KMS-11 (cell line): ENCODE data around the gene UBE4B.

Experiments
- H2AFZ ChIP-seq: fragments of 200-600 bp; sonication (generic); 2 replicates; pipeline ENCODE4 v1.6.1; 2016; ENCODE audit warnings: antibody characterized with exemption, mixed run types, low read depth
- H3K27ac ChIP-seq: fragments of 200-600 bp; sonication (generic); 2 replicates; pipeline ENCODE4 v1.6.1; 2016; ENCODE audit warnings: mild to moderate bottlenecking, mixed run types
- H3K27me3 ChIP-seq: fragments of 200-600 bp; sonication (generic); 2 replicates; pipeline ENCODE4 v1.6.1; 2017; ENCODE audit warnings: mild to moderate bottlenecking, low read depth, mixed run types, moderate library complexity; ENCODE audit not compliant: insufficient read depth
- H3K36me3 ChIP-seq: fragments of 200-600 bp; sonication (generic); 2 replicates; pipeline ENCODE4 v1.6.1; 2017; ENCODE audit warnings: mild to moderate bottlenecking, mixed run types; ENCODE audit not compliant: insufficient read depth
- H3K4me1 ChIP-seq: fragments of 200-600 bp; sonication (generic); 2 replicates; pipeline ENCODE4 v1.6.1; 2016; ENCODE audit warnings: mild to moderate bottlenecking, low read depth, mixed run types; ENCODE audit not compliant: poor library complexity, severe bottlenecking
- H3K4me2 ChIP-seq: fragments of 200-600 bp; sonication (generic); 2 replicates; pipeline ENCODE4 v1.7.0; 2016; ENCODE audit warnings: mild to moderate bottlenecking, mixed run types
- H3K4me3 ChIP-seq: fragments of 200-600 bp; sonication (generic); IDR thresholded peaks from 2 replicates; pipeline ENCODE4 v1.6.1; 2017; ENCODE audit warnings: low read depth, low read length, mixed read lengths; ENCODE audit not compliant: insufficient read depth
- H3K79me2 ChIP-seq: fragments of 200-600 bp; sonication (generic); 2 replicates; pipeline ENCODE4 v1.6.1; 2016; ENCODE audit warnings: low read depth, mixed run types; ENCODE audit not compliant: insufficient read depth
- H3K9ac ChIP-seq: fragments of 200-600 bp; sonication (generic); 2 replicates; pipeline ENCODE4 v1.6.1; 2016; ENCODE audit warnings: mild to moderate bottlenecking, mixed run types
- H4K20me1 ChIP-seq: fragments of 200-600 bp; sonication (generic); 2 replicates; pipeline ENCODE4 v1.6.1; 2016; ENCODE audit warnings: mild to moderate bottlenecking, mixed run types; ENCODE audit not compliant: insufficient read depth
- CTCF ChIP-seq: fragments of 200-600 bp; sonication (generic); conservative IDR thresholded peaks from 2 replicates; pipeline ENCODE4 v1.6.1; 2017; ENCODE audit warnings: low read depth, mild to moderate bottlenecking, antibody characterized with exemption, low read length, moderate library complexity, mixed read lengths

UBE4B gene

GRCh38 chr1:10229903-10230302, 197.1 kb downstream of the UBE4B start:
- Histone ChIP-seq H3K36me3 (no peaks in the 10 kb centered on the region), H3K4me1 (no peaks in the 10 kb centered on the region), H3K79me2 (peaks cover 3% of the 10 kb centered on the region; the same call in 1 of the 2 replicates), H3K4me3 (no peak overlapping the region), H4K20me1 (no peaks in the 10 kb centered on the region), H2AFZ (no peak overlapping the region), H3K27ac (no peak overlapping the region), H3K4me2 (no peak overlapping the region), H3K9ac (no peak overlapping the region), H3K27me3 (no peaks in the 10 kb centered on the region)
- TF ChIP-seq CTCF = no peak
